ENCODE data around the gene SCAPER.
"Not testable (repeated sequence)": the region's sequence is repeated elsewhere in the genome, so short reads cannot be mapped to it uniquely, and the experiment has no call there.

The SCAPER gene

DNA sequence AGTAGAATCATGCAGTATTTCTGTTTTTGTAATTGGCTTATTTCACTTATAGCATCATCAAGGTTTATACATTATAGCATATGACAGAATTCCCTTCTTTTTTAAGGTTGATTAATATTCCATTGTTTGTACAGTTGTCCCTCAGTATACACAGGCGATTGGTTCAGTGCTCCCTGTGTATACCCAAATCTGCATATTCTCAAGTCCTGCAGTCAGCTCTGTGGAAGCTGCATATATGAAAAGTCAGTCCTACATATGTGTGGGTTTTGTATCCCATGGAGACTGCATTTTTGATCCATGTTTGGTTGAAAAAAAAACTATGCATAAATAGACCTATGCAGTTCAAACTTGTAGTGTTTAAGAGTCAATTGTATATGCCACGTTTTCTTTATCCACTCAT, 440.9 kb downstream of the SCAPER start:
- DNase-seq = no peak

DNA sequence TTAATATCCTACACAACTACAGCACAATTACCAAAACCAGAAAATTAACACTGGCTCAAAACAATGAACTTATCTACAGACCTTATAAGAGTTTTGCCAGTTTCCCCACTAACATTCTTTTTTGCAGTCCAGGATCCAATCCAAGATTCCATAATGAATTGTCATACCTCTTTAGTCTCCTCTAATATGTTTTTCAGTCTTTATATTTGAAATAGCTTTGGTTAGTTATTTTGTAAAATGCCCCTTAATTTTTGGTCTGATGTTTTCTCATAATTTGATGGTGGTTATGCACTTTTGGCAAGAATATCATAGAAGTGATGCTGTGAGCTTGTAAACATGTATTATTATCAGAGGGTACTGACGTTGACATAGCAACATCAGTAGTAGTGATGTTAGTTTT, 444.3 kb downstream of the SCAPER start:
- DNase-seq = no peak

DNA sequence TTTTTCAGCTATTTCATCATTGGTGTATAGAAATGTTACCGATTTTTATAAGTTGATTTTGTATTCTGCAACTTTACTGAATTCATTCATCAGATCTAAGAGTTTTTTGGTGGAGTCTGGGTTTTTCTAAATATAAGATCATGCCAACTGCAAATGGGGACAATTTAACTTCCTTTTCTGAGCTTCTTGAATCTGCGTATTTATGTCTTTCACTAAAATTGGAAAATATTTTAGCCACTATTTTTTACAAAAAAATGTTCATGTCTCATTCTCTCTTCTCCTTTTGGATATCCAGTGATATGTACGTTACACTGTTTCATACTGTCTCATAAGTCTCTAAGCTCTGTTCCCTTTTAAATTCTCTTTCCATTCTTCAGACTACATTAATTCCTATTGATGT, 444.8 kb downstream of the SCAPER start:
- DNase-seq = no peak

DNA sequence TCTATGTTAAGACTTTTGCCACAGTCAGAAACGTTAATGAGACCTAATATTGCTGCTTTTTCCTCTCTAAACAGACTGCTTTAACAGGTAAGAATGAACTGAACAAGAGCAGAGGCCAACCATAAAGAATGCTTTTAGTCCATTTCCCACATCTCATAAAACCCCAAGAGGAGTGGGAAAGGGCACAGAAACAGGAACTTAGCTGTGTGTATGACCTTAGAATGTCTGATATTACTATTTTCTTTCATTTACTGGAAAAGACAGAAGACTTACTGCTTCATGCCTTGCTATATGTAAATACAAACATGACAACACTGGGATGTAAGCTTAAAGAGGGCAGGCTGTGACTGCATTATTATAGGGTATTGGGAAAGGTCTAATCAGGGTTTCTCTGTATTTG, 453.6 kb downstream of the SCAPER start:
- no peak for DNase-seq

DNA sequence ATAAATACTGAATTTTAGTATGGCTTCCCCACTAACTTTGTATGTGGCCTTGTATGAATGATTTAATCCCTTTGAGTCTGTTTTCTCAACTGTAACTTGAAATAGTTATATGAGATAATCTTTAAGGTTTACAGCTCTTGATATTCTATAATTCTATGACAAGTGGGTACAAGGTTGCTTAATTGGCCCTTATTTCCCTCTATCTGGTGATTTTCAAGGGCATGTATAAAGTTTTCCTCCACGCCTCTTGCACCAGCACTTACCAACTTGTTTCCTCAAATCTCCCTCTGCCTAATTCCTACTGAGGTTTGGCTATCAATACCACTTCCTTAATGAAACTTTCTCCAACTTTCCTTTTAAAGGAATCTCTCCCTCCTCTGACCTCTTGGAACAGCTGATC, 455.7 kb downstream of the SCAPER start:
- no peak for DNase-seq

DNA sequence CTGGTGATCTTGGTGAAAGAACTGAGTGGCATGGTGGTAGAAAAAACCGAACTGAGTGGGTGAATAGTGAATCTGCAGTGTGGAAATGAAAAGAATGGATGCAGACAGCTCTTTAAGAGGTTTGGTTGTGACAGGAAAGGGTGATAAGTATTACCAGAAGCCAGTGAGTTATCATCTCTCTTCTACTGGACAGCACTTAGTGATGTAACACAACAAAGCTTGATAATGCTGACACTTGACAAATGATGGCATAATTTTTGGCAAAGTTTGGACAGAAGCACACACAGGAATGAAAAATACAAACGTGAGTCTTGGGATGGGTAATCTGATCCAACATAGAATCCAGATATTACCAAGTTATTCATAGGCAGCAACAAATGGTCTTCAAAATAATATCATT, 456.4 kb downstream of the SCAPER start:
- DNase-seq = no peak

DNA sequence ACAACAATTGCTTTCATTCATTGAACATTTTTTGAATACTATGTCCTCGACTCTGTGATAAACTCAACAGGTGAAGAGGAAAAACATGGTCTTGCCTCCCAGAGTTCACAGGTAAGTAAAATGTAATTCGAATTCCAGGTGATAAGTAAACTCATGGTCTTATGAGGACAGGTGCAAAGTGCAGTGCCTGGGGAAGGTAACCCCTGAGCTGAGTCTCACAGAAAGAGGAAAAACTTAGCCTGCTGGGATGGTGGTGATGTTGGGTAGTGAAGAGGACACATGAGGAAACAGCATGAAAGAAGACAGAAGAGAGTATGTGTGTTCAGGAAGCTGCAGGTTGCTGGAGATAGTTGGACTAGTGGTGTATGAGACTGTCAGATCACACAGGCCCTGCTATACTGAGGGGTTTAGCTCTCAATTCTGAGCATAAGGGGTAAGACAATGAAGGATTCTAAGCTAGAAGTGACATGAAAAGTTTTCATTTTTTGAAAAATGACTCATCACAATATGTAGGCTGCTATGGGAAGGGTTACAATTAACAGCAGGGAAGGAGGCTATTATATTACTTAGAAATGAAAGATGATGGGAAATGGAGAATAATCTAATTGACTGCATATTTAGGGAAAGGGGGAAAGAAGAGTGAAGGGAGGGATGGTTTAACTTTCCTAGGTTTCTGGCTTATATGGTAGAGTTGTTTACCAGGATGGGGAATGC, 457.3 kb downstream of the SCAPER start:
- DNase-seq = no peak

DNA sequence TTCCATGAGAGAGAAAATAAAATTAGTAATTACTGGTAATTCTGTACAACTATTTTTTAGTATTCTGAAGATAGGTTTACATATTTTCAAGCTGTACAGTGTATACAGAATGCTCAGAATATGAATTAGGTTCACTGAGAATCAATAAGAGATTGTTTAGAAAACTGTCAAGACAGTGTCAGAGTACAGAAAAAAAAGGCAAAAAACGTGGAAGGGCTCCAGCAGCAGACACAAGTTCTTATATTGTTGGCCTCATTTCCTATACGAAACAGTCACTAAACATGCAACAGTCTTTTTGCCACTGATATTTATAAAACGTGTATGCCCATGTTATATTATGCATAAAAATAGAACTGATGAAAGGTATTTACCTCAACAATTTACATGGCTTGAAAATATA, 464.7 kb downstream of the SCAPER start:
- no peak for DNase-seq

DNA sequence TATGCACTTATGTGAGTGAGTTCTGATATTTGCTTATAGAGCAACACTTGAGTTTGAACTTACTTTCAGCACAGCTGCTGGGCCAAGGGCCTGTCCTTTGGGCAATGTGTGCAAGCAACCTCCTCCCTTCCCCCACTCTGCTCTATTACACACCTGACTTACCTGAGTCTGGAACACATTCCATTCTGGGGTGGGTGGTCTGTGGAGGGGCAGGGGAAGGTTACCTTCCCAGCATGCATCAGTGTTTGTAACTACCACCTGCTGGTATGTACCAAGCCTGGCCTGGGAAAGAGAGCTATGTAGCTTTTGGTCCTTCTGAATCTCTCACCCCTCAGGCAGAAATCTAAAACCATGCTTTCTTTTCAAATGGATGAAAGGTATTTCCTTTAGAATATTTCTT, 465.6 kb downstream of the SCAPER start:
- no peak for DNase-seq

DNA sequence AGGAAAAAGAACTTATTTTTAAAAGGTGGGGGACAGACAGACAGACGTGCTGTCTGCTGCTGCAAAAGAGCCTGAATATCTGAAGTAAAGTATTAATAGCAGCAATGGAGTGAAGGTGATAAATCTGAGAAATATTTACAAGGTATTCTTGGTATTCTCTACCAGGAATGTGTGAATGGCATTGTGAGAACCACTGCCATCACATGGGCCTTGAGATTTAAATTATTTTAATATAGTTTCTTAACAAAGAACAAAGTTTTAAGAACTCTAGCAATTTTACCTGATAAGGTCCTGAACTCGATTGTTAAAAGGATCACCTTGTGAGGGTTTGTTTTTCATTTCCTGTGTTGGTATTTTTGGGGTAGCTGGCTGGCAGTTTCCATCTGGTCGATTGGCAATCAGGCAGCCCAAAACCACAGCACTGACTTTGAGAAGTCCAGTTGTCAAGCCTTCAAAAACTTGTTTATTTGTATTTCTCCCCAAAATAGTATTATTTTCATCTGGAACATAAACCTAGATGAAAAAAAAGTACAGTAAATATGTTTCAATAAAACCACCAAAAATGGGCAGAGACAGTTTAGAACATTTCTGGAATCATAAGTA, 471.2 kb downstream of the SCAPER start:
- DNase-seq = no peak

DNA sequence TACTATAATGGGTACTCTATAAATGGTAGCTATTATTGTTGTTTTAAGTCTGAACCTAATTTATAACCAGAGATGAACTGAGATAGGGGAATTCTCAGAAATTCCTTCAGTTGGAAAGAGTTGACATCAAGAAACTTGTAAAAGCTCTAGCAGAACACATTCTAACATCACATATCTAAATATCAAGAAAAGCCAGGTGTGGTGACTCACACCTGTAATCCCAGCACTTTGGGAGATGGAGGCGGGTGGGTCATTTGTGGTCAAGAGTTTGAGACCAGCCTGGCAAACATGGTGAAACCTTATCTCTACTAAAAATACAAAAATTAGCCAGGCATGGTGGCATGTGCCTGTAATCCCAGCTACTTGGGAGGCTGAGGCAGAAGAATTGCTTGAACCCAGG, 472.1 kb downstream of the SCAPER start:
- not testable (repeated sequence) for DNase-seq

DNA sequence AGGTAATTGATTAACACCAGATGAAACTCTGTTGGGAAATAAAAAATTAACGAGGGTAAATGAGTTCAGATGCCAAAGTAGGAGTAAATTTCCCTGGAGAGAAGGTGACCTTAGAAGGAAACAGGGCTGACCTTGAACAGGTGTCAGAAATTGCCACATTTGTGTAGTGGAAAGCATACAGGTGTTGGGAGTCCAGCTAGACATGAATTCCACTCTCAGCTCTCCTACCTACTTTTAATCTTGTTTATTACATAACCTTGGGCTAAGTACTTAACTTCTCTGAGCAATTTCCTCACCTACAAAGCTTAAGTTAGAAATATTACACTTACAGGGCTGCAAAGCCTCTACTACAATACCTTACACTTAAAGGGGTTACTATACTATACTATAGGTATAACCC, 472.5 kb downstream of the SCAPER start:
- DNase-seq = no peak

DNA sequence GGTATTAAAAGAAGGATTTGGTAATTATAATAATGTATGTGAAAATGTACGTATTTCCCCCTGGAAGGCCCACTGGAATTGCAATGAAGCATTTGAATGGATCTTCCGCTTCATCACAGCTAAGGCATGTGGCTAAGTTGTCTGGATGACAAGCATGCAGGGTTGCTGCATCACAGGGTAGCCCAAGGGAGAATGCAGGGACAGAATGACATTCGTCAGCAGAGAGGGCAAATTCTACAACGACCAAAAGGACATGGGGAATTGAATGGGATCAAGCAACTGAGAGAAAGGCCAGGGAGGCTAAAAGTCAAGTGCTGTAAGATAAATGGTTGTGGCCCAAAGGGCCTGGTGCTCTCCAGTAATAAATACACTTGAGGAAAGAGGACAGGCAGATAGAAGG, 473.2 kb downstream of the SCAPER start:
- no peak for DNase-seq

DNA sequence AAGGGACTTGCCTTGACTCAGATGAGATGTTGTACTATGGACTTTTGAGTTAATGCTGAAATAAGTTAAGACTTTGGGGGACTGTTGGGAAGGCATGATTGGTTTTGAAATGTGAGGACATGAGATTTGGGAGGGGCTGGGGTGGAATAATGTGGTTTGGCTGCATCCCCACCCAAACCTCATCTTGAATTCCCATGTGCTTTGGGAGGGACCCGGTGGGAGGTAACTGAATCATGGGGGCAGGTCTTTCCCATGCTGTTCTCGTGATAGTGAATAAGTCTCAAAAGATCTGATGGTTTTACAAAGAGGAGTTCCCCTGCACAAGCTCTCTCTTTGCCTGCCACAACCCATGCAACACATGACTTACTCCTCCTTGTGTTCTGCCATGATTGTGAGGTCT, 474.4 kb downstream of the SCAPER start:
- not testable (repeated sequence) for DNase-seq

DNA sequence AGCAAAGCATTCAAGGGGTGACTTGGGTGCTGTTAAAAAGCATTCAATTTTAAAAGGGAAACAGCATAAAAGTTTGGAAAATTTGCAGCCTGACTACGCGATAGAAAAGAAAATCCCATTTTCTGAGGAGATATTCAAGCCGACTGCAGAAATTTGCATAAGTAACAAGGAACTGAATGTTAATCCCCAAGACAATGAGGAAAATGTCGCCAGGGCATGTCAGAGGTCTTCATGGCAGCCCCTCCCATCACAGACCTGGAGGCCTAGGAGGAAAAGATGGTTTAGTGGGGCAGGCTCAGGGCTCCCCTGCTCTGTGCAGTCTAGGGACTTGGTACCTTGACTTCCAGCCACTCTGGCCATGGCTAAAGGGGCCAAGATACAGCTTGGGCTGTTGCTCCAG, 475.5 kb downstream of the SCAPER start:
- DNase-seq = no peak

DNA sequence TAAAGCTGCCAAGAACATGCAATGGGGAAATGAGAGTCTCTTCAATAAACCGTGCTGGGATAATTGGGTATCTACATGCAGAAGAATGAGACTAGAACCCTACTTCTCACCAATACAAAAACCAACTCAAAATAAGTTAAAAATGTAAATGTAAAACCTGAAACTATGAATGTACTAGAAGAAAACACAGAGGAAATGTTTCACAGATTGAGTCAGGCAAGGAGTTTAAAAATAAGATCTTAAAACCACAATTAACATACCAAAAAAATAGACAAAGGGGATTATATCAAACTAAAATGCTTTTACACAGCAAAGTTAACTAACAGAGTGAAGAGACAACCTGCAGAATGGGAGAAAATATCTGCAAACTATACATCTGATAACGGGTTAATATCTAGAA, 478.2 kb downstream of the SCAPER start:
- DNase-seq = no peak

DNA sequence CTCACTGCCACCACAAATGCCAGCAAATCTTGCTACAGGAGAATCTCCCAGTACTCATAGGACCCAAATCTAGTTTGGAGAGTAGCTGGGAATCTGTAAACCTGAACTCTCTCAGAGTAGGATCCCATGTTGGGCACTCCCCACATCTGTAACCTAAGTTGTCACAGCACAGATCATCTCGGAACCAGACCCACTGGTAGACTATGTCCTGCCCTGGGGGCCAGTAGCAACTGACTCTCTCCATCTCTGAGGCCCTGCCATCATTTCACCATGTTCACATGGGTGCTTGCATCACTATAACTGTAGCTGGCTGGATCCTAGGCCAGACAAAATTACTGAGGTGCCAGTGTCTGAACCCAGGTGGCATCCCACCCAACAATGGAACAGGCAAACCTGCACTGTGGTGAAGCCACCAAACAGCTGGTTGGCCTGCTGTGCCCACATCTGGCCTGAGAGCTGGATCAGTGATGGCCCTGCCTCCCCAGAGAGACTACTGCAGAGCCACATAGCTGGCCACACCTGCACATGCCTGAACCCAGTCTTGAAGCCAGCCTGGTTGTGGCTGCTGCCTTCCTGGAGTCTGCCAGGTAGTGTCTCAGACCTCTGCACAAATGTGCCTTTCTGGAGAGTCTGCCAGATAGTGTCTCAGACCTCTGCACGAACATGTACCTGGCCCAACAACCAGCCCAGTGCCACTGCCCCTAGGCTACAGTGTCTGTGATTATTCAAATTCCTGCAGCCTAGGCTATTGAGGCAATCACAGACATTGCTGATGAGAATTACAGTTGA, 486.6 kb downstream of the SCAPER start:
- no peak for DNase-seq

DNA sequence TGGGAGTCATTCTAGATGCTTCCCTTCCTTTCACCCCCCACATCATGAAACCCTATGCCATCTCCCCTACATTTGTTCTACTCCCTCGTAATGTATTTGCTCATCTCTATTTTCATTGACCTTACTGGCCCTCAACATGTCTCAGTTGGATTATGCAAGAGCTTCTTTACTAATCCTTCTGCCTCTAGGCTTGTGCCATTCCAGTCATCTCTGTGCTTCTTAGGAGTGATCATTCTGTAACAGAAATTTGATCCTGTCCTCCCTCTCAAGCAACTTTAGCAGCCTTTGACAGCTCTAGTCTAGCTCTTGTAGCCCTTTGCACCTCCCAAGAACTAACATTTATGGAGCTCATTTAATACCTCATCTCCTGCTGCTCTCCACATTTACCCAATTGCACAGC, 503.9 kb downstream of the SCAPER start:
- no peak for DNase-seq

DNA sequence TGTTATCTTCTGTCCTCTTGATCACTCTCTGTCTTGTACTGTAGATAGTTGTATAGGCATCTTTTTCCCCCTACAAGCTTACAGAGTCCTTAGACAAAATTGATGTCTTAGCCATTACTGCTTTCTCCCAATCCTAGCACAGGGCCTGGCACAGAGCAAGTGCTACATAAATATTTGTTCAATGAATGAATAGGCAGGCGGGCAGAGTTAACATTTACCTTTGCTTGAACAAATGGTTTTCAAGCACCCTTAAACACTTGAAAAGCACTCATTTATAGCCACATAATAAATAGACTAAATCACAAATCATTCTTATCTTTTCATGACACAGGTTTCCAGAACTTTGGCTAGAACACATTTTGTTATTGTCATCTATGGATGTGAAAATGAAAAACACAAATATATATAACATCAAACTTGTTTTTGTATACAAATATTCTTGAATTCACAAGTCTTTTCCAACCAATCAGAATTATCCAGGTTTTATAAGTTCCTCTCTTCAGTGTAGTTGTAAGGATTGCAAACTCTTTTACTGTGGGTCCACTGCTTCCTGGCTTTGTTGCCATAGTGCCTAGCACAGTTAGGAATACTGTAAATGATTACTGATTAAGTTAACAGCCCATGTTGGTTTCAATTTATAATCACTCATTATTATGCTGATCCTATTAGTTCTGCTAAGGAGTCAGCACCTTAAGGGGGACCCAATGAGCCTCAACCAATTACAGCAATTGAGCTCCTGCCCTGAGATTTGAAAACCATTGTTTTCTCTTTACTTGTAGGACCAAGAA, 506.6 kb downstream of the SCAPER start:
- DNase-seq = peak; percentile 84

DNA sequence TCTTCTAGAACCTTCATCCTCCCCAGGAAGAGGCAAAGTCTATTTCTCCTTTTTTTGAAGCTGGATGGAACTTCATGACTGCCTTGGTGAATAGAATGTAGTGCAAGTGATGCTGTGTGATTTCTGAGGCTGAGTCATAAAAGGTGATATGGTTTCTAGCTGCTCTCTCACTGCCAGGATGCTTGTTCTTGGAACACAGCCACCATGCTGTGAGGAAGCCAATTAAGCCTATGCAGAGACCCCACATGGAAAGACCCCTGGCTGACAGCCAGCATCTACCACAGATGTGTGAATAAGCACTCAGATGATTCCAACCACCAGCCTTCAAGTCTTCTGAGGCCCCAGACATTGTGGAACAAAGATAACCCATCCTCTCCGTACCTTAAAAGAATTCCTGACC, 511.5 kb downstream of the SCAPER start:
- DNase-seq = no peak

DNA sequence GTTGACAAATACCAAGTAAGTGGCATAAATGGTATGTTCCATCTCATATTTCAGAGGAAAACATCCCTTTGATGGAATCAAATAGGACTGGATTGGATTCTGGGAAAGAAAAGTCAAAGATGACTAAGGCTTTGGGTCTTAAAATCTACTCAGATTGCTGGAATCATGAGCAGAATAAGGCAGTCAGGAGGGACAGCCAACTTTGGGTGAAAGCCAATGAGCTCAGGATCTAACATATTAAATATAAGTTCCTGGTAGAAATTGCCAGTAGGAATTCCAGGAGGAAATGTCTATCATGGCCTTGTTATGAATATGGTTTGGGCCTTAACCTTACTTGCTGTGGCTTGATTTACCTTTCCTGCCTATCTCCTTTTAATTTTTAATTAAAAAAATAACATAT, 513.3 kb downstream of the SCAPER start:
- DNase-seq = no peak

DNA sequence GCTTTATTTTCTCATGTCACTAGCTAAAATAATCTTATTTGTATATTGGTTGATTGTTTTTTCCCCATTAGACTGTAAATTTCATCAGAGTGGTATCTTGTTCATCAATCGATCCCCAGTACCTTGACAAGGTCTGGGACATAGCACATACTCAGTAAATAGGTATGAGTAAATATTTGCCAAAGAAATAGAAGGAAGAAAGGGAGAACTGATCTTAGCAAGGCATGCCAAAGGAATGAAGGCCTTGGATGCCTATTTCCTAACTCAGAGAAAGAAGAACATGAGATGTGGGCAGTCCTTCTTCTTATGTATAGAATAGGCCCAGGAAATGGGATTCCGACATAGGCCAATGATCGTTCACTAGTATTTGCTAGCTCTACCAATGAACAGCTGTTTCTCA, 513.8 kb downstream of the SCAPER start:
- no peak for DNase-seq

DNA sequence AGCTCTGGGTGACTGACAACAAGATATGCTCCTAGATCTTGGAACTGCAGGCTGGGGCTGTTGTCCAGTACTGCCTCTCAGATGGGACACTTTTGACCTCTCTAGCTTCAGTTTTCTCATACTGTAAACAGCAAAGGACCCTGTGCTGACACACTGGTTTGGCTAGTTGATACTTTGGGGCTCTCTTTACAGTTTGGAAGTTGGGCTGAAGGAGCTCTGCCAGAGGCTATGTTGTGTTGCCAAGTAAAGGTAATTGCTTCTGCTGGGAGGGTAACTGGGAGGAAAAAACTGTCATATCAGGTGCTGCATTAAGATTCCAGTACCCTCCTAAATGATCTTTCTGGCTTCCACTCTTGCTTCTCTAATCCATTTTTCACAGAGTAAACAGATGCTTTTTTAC, 514.6 kb downstream of the SCAPER start:
- DNase-seq = no peak

DNA sequence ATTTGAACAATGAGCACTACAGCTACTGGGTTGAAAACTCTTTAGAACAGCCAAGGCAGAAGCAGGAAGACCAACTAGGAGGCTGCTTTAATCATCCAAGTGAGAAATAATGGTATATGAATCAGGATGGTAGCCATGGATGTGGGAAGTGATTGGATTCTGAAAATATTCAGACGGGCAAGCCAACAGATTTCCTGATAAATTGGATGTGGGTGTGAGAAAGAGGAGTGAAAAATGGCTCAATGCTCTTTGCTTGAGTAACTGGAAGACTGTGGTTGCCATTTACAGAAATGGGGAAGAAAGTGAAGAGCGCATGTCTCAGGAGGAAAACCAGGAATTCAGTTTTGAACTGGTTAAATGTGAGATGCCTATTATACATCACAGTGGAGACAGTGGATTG, 518.2 kb downstream of the SCAPER start:
- no peak for DNase-seq
